Vagina (tissue), 2 donors: ENCODE results near the gene CLCF1. TPM values are rescaled to one million over a fixed set of nuclear protein-coding genes. Genes with fewer than 3 reads are reported as not detected.

Source experiments
- DNase-seq, 2 donors: peaks; one replicate each; pipeline ENCODE4 v3.0.0-alpha.2; 2017; ENCODE audit errors: extremely low spot score in 2 of 2
- H3K27ac ChIP-seq: fragments of 200-600 bp; sonication (generic); one replicate; pipeline ENCODE4 v1.5.1; 2019
- H3K27me3 ChIP-seq: fragments of 200-600 bp; sonication (generic); one replicate; pipeline ENCODE4 v1.5.1; 2019
- H3K36me3 ChIP-seq, 2 donors: fragments of 200-600 bp; sonication (generic); one replicate each; pipeline ENCODE4 v1.5.1; 2017 to 2019
- H3K4me1 ChIP-seq: fragments of 200-600 bp; sonication (generic); one replicate; pipeline ENCODE4 v1.5.1; 2019
- H3K4me3 ChIP-seq, 2 donors: fragments of 200-600 bp; sonication (generic); 1 replicate in 1 of 2; 2 replicates in 1 of 2; pipeline ENCODE4 v1.5.1; 2016 to 2019
- H3K9me3 ChIP-seq: fragments of 200-600 bp; sonication (generic); one replicate; pipeline ENCODE4 v1.5.1; 2019
- POLR2A ChIP-seq, 2 donors: fragments of 450-650 bp; IDR thresholded peaks; one replicate each; pipeline ENCODE4 v1.6.1; 2017; ENCODE audit warnings: antibody characterized with exemption in 2 of 2, mild to moderate bottlenecking in 2 of 2, moderate library complexity in 2 of 2
- POLR2AphosphoS5 ChIP-seq, 2 donors: sonication (generic); formaldehyde crosslinking; IDR thresholded peaks; one replicate each; pipeline ENCODE4 v1.9.0; 2017; ENCODE audit warnings: antibody characterized with exemption in 2 of 2, mild to moderate bottlenecking in 2 of 2, low read depth in 1 of 2; ENCODE audit not compliant: insufficient read depth in 1 of 2
- intact Hi-C: fragments of 100-400 bp; cut with DNase I; formaldehyde crosslinking; loops from one replicate; pipeline ENCODE4 v1.15.1; 2023
- total RNA-seq: library from RNA; depleted of rRNA; stranded (reverse); fragments of >200 nt; gene quantifications from one replicate; pipeline ENCODE4 v1.2.3, GENCODE V29; 2016
- TF ChIP-seq, protein P1 (sequence below), 3 experiments: fragments of 450-650 bp in 2 of 3; fragments of 200-600 bp in 1 of 3; sonication (generic) in 1 of 3; IDR thresholded peaks; one replicate each; pipeline ENCODE4 v1.5.1; 2017 to 2019; ENCODE audit warnings: antibody characterized with exemption in 3 of 3, mild to moderate bottlenecking in 2 of 3, moderate library complexity in 2 of 3

Gene CLCF1
- total RNA-seq, result 20.6 TPM

DNA sequence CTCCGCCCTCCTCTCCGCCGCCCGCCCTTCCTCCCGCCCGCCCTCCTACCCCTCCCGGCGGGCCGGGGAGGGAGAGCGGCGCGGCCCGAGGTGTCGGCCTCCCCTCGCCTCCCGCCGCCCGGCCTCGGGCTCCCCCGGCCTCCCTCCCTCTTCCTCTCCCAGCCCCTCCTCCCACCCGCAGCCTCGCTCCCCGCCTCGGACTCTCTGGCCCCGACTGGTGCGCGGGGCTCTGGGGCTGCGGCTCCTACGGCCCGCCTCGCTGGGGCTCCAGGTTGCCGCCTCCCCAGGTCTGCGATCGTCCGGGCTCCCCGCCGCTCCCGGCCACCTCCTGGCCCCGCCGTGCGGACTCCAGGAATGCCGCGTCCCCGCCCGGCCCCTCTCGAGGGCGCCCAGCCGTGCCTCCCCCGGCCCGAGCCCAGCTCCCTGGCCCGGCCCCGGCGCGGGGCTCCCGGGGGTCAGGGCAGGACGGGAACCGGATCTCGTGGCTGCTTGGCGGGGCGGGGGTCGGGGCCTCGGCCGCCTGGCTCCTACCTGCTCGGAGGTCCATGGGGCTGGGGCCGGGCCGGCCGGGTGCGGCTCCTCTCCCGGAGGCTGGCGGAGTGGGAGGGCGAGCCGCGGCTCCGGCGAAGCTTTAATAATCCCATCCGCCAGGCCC is at the start of gene CLCF1:
Gene CLCF1, minus strand, starts transcription at position 606 of the 655 bp plus-strand sequence. Its CDS starts 59 bp downstream, at position 547.
- Histone ChIP-seq H3K36me3 (no peaks in the 10 kb centered on the region), H3K9me3 (no peaks in the 10 kb centered on the region), H3K27me3 (no peaks in the 10 kb centered on the region), H3K4me1 (peaks cover 69% of the 10 kb centered on the region), H3K27ac (peak within 1 kb of the TSS; percentile 98), H3K4me3 (peak within 1 kb of the TSS; percentile 63 to 81)
- intact Hi-C loops, result loop anchor here (1.0 kb wide), 1 partner anchor 19 kb away; no protein-coding TSS in a partner anchor
- DNase-seq, result no peak
- TF ChIP-seq POLR2A (IDR thresholded peaks at IDR 0.05) (peak in 1 of 2 donors; percentile 4), POLR2AphosphoS5 (IDR thresholded peaks at IDR 0.05; ENCODE audit: insufficient read depth in 1 of 2, low read depth in 1 of 2) (no peak)

DNA sequence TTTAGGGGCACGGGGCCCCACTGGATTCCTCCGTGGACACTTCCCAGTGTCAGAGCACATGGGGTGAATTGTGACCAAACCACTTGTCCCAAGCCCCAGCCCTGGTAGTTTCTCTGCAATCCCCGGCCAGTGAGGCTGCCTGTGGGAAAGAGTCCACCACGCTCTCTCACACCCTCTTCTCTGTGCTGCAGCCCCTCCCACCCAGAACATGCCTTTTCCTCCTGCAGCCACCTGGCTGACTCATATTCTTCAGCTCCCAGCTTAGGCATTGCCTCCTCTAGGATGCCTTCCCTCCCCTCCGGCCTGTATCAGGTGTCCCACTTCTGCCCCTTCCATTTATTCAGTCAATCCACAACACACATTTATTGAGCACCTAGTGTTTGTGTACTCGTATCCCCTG is 49.5 kb upstream of the CLCF1 start:
- no peak for DNase-seq
- H3K4me3 ChIP-seq, result no peak overlapping the region
- H3K27ac ChIP-seq, result no peak overlapping the region
- peaks cover 37% of the 10 kb centered on the region for H3K4me1 ChIP-seq
- no peaks in the 10 kb centered on the region for H3K27me3 ChIP-seq
- intact Hi-C loops, result loop anchor here (5.0 kb wide), 1 partner anchor 44 kb away; the partner anchor contains the start of gene TMEM134
- TF ChIP-seq POLR2A (IDR thresholded peaks at IDR 0.05) (no peak), POLR2AphosphoS5 (IDR thresholded peaks at IDR 0.05; ENCODE audit: insufficient read depth in 1 of 2, low read depth in 1 of 2) (no peak)
- TF ChIP-seq, protein P1, sequence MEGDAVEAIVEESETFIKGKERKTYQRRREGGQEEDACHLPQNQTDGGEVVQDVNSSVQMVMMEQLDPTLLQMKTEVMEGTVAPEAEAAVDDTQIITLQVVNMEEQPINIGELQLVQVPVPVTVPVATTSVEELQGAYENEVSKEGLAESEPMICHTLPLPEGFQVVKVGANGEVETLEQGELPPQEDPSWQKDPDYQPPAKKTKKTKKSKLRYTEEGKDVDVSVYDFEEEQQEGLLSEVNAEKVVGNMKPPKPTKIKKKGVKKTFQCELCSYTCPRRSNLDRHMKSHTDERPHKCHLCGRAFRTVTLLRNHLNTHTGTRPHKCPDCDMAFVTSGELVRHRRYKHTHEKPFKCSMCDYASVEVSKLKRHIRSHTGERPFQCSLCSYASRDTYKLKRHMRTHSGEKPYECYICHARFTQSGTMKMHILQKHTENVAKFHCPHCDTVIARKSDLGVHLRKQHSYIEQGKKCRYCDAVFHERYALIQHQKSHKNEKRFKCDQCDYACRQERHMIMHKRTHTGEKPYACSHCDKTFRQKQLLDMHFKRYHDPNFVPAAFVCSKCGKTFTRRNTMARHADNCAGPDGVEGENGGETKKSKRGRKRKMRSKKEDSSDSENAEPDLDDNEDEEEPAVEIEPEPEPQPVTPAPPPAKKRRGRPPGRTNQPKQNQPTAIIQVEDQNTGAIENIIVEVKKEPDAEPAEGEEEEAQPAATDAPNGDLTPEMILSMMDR (IDR thresholded peaks at IDR 0.05), result no peak
- no peaks in the 10 kb centered on the region for H3K36me3 ChIP-seq
- no peaks in the 10 kb centered on the region for H3K9me3 ChIP-seq

GRCh38 chr11:67421430-67422031 is 48.1 kb upstream of the CLCF1 start:
- no peaks in the 10 kb centered on the region for H3K36me3 ChIP-seq
- H3K27ac ChIP-seq, result peak overlapping the region; percentile 76
- DNase-seq, result no peak
- intact Hi-C loops, result loop anchor here (5.0 kb wide), 1 partner anchor 46 kb away; the partner anchor contains the start of gene TMEM134
- peak overlapping the region; percentile 59 to 83 for H3K4me3 ChIP-seq
- H3K9me3 ChIP-seq, result no peaks in the 10 kb centered on the region
- TF ChIP-seq POLR2AphosphoS5 (IDR thresholded peaks at IDR 0.05; ENCODE audit: insufficient read depth in 1 of 2, low read depth in 1 of 2) (peak in 1 of 2 donors; percentile 60), POLR2A (IDR thresholded peaks at IDR 0.05) (no peak)
- TF ChIP-seq, protein P1 (IDR thresholded peaks at IDR 0.05), result no peak
- H3K4me1 ChIP-seq, result peaks cover 43% of the 10 kb centered on the region
- no peaks in the 10 kb centered on the region for H3K27me3 ChIP-seq

DNA sequence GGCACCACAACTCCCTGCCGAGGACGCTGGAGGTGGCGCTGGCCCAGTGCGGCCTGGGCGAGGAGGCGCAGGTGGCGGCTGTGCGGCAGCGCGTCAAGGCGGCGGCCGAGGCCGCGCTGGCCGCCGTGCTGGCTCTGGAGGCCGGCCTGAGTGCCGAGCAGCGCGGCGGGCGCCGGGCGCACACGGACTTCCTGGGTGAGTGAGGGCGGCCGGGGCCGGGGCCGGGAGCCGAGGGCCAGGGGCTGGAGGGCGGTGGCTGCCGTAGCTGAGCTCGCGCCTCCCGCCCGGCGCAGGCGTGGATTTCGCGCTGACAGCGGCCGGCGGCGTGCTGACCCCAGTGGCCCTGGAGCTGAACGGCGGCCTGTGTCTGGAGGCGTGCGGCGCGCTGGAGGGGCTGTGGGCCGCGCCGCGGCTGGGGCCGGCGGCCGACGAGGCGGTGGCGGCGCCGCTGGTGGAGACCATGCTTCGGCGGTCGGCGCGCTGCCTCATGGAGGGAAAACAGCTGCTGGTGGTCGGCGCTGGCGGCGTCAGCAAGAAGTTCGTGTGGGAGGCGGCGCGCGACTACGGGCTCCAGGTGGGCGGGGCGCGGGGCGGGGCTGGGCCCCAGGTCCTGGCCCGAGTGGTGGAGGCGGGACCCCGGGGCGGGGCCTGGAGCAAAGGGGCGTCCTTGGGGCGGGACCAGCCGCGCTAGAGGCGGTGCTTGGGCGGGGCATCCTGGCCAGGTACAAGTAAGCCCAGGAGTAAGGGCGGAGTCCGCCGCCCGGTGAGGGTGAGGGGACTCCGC is 47.4 kb upstream of the CLCF1 start:
- Histone ChIP-seq H3K9me3 (no peaks in the 10 kb centered on the region), H3K27me3 (no peaks in the 10 kb centered on the region), H3K36me3 (no peaks in the 10 kb centered on the region), H3K4me1 (peaks cover 50% of the 10 kb centered on the region), H3K27ac (peak overlapping the region; percentile 76), H3K4me3 (peak overlapping the region; percentile 59 to 83)
- DNase-seq, result peak; percentile 95 to 99
- TF ChIP-seq POLR2A (IDR thresholded peaks at IDR 0.05) (peak in 1 of 2 donors; percentile 62), POLR2AphosphoS5 (IDR thresholded peaks at IDR 0.05; ENCODE audit: insufficient read depth in 1 of 2, low read depth in 1 of 2) (no peak)
- intact Hi-C loops, result loop anchor here (5.0 kb wide), 1 partner anchor 46 kb away; the partner anchor contains the start of gene TMEM134

DNA sequence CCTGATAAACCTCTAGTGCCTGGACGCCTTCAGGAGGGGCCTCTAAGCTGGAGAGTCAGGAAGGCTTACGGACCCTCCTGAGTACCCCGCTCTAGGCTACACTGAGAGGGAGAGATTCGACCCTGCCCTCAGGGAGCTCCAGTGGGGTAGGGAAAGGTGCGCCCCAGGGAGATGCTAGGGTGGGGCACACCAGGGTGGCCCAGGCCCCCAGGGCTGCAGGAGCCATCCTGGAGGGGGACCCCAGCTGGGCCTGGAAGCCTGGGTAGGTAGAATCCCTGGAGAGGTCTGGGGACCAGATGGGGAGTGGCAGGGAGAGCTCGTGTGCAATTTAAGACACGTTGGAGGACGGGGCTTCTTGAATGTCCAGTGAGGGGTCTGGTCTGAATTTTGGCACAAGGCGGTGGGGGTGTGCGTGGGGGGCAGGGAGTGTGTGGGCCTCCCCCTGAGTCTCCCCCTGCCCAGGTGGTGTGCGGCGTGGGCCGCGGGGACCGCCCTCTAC is 46.8 kb upstream of the CLCF1 start:
- Histone ChIP-seq H3K4me1 (peaks cover 56% of the 10 kb centered on the region), H3K27ac (peak overlapping the region; percentile 76), H3K9me3 (no peaks in the 10 kb centered on the region), H3K36me3 (no peaks in the 10 kb centered on the region), H3K4me3 (peak overlapping the region; percentile 59 to 83), H3K27me3 (peaks cover under 1% of the 10 kb centered on the region)
- intact Hi-C loops, result loop anchor here (5.0 kb wide), 1 partner anchor 47 kb away; the partner anchor contains the start of gene TMEM134
- no peak for TF ChIP-seq POLR2A (IDR thresholded peaks at IDR 0.05)
- TF ChIP-seq POLR2AphosphoS5 (IDR thresholded peaks at IDR 0.05; ENCODE audit: insufficient read depth in 1 of 2, low read depth in 1 of 2), result no peak
- TF ChIP-seq, protein P1 (IDR thresholded peaks at IDR 0.05), result no peak
- DNase-seq, result no peak
